ENCODE results near the gene MINDY1.

The MINDY1 gene

GRCh38 chr1:150966011-150966410 lies 40.7 kb downstream of the MINDY1 start:
- Histone ChIP-seq H3K27ac (ENCODE audit: low read length) (no peak overlapping the region), H3K4me3 (ENCODE audit: low read length) (no peak overlapping the region), H3K36me3 (replicated peaks; ENCODE audit: insufficient read depth, low read length) (peaks cover 27% of the 10 kb centered on the region), H3F3A (ENCODE audit: insufficient read depth, low read length) (no peaks in the 10 kb centered on the region), H2AFZ (ENCODE audit: low read length) (no peak overlapping the region), H4K20me1 (ENCODE audit: insufficient read depth, low read length) (0 out of 2 replicates have a peak, but pooled peaks cover 6% of the 10 kb centered on the region), H3K9me3 (replicated peaks; ENCODE audit: insufficient read depth, low read length) (no peaks in the 10 kb centered on the region), H3K79me2 (ENCODE audit: low read length) (peaks cover 40% of the 10 kb centered on the region), H3K27me3 (replicated peaks; ENCODE audit: insufficient read depth, low read length) (no peaks in the 10 kb centered on the region), H3K4me1 (ENCODE audit: low read length) (no peaks in the 10 kb centered on the region), H3K9me2 (replicated peaks; ENCODE audit: insufficient read depth, low read length) (no peaks in the 10 kb centered on the region), H3K4me2 (ENCODE audit: low read depth, low read length) (no peak overlapping the region), H3K9ac (ENCODE audit: low read length) (no peak overlapping the region)
- DNase-seq = no peak
- TF ChIP-seq EZH2phosphoT487 (IDR thresholded peaks at IDR 0.05; ENCODE audit: low read length) (no peak), CTCF (IDR thresholded peaks at IDR 0.05; ENCODE audit: low read length) (no peak), EZH2 (optimal IDR thresholded peaks at IDR 0.05; ENCODE audit: low read depth, low read length) (no peak)

- TF ChIP-seq EZH2phosphoT487 (IDR thresholded peaks at IDR 0.05; ENCODE audit: low read length) (no peak), EZH2 (optimal IDR thresholded peaks at IDR 0.05; ENCODE audit: low read depth, low read length) (no peak), CTCF (IDR thresholded peaks at IDR 0.05; ENCODE audit: low read length) (no peak)
- H3K27ac ChIP-seq (ENCODE audit: low read length) = no peak overlapping the region
- no peaks in the 10 kb centered on the region for H3K9me3 ChIP-seq (replicated peaks; ENCODE audit: insufficient read depth, low read length)
- H3F3A ChIP-seq (ENCODE audit: insufficient read depth, low read length) = no peaks in the 10 kb centered on the region
- 0 out of 2 replicates have a peak, but pooled peaks cover 5% of the 10 kb centered on the region for H4K20me1 ChIP-seq (ENCODE audit: insufficient read depth, low read length)
- H3K9ac ChIP-seq (ENCODE audit: low read length) = no peak overlapping the region
- H3K79me2 ChIP-seq (ENCODE audit: low read length) = peaks cover 36% of the 10 kb centered on the region
- no peaks in the 10 kb centered on the region for H3K4me1 ChIP-seq (ENCODE audit: low read length)
- DNase-seq = no peak
- no peak overlapping the region for H3K4me3 ChIP-seq (ENCODE audit: low read length)
- no peak overlapping the region for H2AFZ ChIP-seq (ENCODE audit: low read length)
- peaks cover 27% of the 10 kb centered on the region for H3K36me3 ChIP-seq (replicated peaks; ENCODE audit: insufficient read depth, low read length)
- H3K4me2 ChIP-seq (ENCODE audit: low read depth, low read length) = no peak overlapping the region
- H3K9me2 ChIP-seq (replicated peaks; ENCODE audit: insufficient read depth, low read length) = no peaks in the 10 kb centered on the region
- no peaks in the 10 kb centered on the region for H3K27me3 ChIP-seq (replicated peaks; ENCODE audit: insufficient read depth, low read length)
Measured at GRCh38 chr1:150965605-150966004, 41.1 kb downstream of the MINDY1 start.

- Histone ChIP-seq H3K36me3 (replicated peaks; ENCODE audit: insufficient read depth, low read length) (peaks cover 31% of the 10 kb centered on the region), H4K20me1 (ENCODE audit: insufficient read depth, low read length) (no peaks in the 10 kb centered on the region), H3K9me3 (replicated peaks; ENCODE audit: insufficient read depth, low read length) (no peaks in the 10 kb centered on the region), H3K9ac (ENCODE audit: low read length) (no peak overlapping the region), H3K9me2 (replicated peaks; ENCODE audit: insufficient read depth, low read length) (no peaks in the 10 kb centered on the region), H3K27me3 (replicated peaks; ENCODE audit: insufficient read depth, low read length) (no peaks in the 10 kb centered on the region), H3K27ac (ENCODE audit: low read length) (no peak overlapping the region), H3K4me2 (ENCODE audit: low read depth, low read length) (no peak overlapping the region), H2AFZ (ENCODE audit: low read length) (no peak overlapping the region), H3K4me3 (ENCODE audit: low read length) (no peak overlapping the region), H3K4me1 (ENCODE audit: low read length) (no peaks in the 10 kb centered on the region), H3K79me2 (ENCODE audit: low read length) (peaks cover 23% of the 10 kb centered on the region), H3F3A (ENCODE audit: insufficient read depth, low read length) (no peaks in the 10 kb centered on the region)
- TF ChIP-seq CTCF (IDR thresholded peaks at IDR 0.05; ENCODE audit: low read length) (no peak), EZH2 (optimal IDR thresholded peaks at IDR 0.05; ENCODE audit: low read depth, low read length) (no peak), EZH2phosphoT487 (IDR thresholded peaks at IDR 0.05; ENCODE audit: low read length) (no peak)
- DNase-seq = no peak
Measured at GRCh38 chr1:150964164-150964489, 42.6 kb downstream of the MINDY1 start.

Measured in MM.1S (cell line).